ENCODE measurements around the gene SFXN4. TPM values are rescaled to one million over a fixed set of nuclear protein-coding genes. Genes with fewer than 3 reads are reported as not detected.

SFXN4 gene
- total and polyA plus RNA-seq, 2 of the 13 experiments (the other 11 are each of a cell fraction or from before 2014, with no cell fraction given) = 47.7 to 64.9 TPM

DNA sequence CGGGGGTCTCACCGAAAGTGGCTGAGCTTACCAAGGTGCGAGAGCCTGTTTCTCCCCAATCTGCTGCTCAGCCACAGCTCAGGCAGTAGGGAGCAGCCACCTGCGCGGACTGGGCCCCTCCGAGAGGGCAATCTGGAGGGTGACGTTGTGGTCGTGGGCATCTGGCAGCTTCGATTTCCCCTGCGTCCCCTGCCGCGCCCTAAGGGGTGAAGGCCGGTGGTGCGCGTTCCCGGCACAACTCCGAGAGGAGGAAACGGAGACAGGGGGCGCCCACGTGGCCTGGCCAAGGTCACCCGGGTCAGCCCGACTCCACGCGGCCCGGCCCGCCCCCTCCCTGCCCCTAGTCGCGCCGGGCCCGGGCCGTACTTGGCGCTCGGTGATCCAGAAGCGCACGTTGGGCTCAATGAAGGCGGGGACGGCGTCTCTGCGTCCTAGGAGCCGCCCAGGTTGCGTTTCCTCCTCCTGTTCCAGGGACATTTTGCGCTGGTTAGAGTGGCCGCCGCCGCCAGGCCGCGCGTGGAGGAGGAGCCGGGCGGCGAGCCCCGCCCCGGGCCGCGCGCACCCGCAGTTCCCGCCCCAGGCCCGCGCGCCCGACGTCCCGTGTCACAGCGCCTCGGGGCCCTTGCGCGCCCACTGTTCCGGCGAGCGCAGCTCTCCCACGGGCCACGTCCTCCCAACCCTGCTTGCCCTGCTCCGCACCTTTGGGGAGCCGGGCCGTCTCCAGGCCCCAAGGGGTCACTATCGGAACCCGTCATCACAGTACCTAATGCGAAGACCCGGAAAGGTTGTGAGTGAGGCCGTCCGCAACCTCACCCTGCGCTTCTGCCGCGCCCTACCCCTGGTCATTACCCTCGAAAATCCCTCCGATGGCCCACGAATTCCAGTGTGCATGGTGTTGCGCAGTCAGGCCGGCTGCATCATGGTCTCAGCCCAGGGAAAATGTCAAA, at the start of gene SFXN4 (continued):
- no peak for TF ChIP-seq TRAFD1 (CRISPR knock-in tag; IDR thresholded peaks at IDR 0.05; ENCODE audit: borderline replicate concordance)
- TF ChIP-seq, protein P1, sequence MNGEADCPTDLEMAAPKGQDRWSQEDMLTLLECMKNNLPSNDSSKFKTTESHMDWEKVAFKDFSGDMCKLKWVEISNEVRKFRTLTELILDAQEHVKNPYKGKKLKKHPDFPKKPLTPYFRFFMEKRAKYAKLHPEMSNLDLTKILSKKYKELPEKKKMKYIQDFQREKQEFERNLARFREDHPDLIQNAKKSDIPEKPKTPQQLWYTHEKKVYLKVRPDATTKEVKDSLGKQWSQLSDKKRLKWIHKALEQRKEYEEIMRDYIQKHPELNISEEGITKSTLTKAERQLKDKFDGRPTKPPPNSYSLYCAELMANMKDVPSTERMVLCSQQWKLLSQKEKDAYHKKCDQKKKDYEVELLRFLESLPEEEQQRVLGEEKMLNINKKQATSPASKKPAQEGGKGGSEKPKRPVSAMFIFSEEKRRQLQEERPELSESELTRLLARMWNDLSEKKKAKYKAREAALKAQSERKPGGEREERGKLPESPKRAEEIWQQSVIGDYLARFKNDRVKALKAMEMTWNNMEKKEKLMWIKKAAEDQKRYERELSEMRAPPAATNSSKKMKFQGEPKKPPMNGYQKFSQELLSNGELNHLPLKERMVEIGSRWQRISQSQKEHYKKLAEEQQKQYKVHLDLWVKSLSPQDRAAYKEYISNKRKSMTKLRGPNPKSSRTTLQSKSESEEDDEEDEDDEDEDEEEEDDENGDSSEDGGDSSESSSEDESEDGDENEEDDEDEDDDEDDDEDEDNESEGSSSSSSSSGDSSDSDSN (CRISPR knock-in tag; IDR thresholded peaks at IDR 0.05) = peak; percentile 68; the same call in 1 of the 2 replicates
- no peak for TF ChIP-seq HIC2 (CRISPR knock-in tag; IDR thresholded peaks at IDR 0.05; ENCODE audit: low read depth)
- no peak; the same call in 1 of the 2 replicates for TF ChIP-seq ZNF558 (CRISPR knock-in tag; IDR thresholded peaks at IDR 0.05; ENCODE audit: borderline replicate concordance)
- no peak for TF ChIP-seq HHEX (CRISPR knock-in tag; IDR thresholded peaks at IDR 0.05)
- TF ChIP-seq ERF (CRISPR knock-in tag; IDR thresholded peaks at IDR 0.05) = peak; percentile 85
- TF ChIP-seq CAMTA2 (CRISPR knock-in tag; IDR thresholded peaks at IDR 0.05; ENCODE audit: borderline replicate concordance) = 0 out of 2 replicates have a peak, but pooled peaks have one; percentile 64
- peak; percentile 66; the same call in 1 of the 2 replicates for TF ChIP-seq TSC22D2 (CRISPR knock-in tag; IDR thresholded peaks at IDR 0.05; ENCODE audit: borderline replicate concordance)
- TF ChIP-seq NONO (IDR thresholded peaks at IDR 0.05) = no peak
- TF ChIP-seq NONO (CRISPR knock-in tag; conservative IDR thresholded peaks at IDR 0.05) = peak; percentile 48; the same call in 1 of the 2 replicates
- no peak for TF ChIP-seq IKZF1 (IDR thresholded peaks at IDR 0.05)
- 0 out of 2 replicates have a peak, but pooled peaks have one; percentile 16 for TF ChIP-seq ZMYM3 (CRISPR knock-in tag; IDR thresholded peaks at IDR 0.05)
- TF ChIP-seq ZNF891 (CRISPR knock-in tag; IDR thresholded peaks at IDR 0.05) = peak; percentile 89
- TF ChIP-seq KLF6 (CRISPR knock-in tag; IDR thresholded peaks at IDR 0.05) = peak; percentile 88
- TF ChIP-seq ZNF639 (CRISPR knock-in tag; conservative IDR thresholded peaks at IDR 0.05) = no peak; the same call in 1 of the 2 replicates
- no peak for TF ChIP-seq SIX4 (CRISPR knock-in tag; IDR thresholded peaks at IDR 0.05)
- TF ChIP-seq ZNF232 (CRISPR knock-in tag; IDR thresholded peaks at IDR 0.05; ENCODE audit: borderline replicate concordance) = peak; percentile 54; the same call in 1 of the 2 replicates
- TF ChIP-seq CBX5 (CRISPR knock-in tag; IDR thresholded peaks at IDR 0.05; ENCODE audit: borderline replicate concordance) = peak; percentile 54; the same call in 1 of the 2 replicates
- TF ChIP-seq THYN1 (CRISPR knock-in tag; IDR thresholded peaks at IDR 0.05; ENCODE audit: borderline replicate concordance, low read depth) = no peak
- TF ChIP-seq MEIS1 (CRISPR knock-in tag; IDR thresholded peaks at IDR 0.05; ENCODE audit: borderline replicate concordance) = 0 out of 2 replicates have a peak, but pooled peaks have one; percentile 45
- no peak for TF ChIP-seq ZNF816 (CRISPR knock-in tag; IDR thresholded peaks at IDR 0.05; ENCODE audit: borderline replicate concordance)
